T-helper 9 cell (primary cell): ENCODE results near the gene FNBP1.
A peak's percentile ranks its signal among the peaks of the same experiment; 100 is the strongest.

Experiments
- DNase-seq: peaks from one replicate; pipeline ENCODE4 v3.0.0-alpha.2; 2020

FNBP1 gene

GRCh38 chr9:129888293-129889121 lies 154.5 kb downstream of the FNBP1 start:
- peak; percentile 83 for DNase-seq

DNA sequence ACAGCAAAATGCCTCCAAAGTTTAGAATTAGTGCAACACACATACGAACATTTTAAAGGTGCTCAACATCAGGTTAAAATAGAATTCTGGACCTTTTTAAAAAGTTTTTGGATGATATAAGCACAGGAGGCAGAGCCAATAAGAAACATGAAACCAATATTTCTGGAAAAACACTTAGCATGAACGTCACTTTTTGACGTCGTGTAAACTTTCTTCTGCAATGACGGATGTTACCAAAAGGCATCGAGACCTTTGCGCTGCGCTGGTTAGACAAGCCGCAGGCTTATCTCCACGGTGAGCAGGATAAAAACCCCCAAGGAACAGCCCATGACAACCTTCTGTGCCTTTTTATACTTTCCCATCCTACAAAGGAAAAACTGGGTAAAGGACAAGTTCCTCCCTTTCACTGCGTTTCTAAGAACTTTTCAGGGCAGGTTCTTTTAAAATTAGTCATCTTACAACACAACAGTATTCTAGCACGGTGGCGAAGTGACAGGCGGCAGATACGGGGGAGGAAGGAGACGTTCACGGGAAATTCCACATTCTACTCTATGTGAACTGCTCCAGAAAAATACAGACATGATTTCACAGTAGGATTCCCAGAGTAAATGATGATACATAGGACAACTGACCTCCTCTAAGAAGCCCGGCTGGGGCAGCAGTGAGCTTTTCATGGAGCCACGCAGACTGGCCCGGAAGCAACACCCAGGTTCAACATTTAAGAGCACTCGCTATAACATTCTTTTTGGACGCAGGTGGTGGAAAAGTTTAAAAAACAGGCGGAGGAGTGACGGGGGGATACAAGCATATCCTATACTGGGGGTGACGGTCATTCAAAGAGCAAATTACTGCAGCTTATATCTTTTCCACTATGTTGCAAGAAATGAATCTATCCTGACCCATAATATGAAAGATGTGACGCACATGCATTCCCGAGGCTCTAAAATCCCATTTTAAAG lies 155.4 kb downstream of the FNBP1 start:
- DNase-seq: peak; percentile 61

GRCh38 chr9:129886226-129887174 lies 156.5 kb downstream of the FNBP1 start:
- DNase-seq: peak; percentile 67

DNA sequence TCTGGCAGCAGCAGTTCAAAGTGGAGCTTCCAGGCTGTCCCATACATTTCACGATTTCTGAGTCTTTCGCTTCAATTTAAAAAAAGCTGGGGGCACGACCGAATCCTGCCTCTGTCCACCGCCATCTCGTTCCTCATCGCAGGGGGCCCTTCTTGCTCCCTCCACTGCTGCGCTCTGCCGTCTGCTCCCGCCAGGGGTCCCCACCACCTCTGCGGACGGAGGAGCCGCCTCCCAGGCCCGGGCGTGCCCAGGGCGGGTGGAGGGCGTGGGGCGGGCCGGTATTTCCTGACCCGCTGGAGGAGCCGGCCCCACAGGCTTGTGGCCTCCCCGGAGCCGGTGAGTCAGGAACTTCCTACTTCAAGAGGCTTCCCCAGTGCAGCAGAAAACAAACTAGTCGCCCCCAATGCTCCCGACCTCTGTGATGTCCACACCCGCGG lies 157.3 kb downstream of the FNBP1 start:
- peak; percentile 81 for DNase-seq

GRCh38 chr9:129885018-129885669 lies 157.8 kb downstream of the FNBP1 start:
- DNase-seq: no peak

DNA sequence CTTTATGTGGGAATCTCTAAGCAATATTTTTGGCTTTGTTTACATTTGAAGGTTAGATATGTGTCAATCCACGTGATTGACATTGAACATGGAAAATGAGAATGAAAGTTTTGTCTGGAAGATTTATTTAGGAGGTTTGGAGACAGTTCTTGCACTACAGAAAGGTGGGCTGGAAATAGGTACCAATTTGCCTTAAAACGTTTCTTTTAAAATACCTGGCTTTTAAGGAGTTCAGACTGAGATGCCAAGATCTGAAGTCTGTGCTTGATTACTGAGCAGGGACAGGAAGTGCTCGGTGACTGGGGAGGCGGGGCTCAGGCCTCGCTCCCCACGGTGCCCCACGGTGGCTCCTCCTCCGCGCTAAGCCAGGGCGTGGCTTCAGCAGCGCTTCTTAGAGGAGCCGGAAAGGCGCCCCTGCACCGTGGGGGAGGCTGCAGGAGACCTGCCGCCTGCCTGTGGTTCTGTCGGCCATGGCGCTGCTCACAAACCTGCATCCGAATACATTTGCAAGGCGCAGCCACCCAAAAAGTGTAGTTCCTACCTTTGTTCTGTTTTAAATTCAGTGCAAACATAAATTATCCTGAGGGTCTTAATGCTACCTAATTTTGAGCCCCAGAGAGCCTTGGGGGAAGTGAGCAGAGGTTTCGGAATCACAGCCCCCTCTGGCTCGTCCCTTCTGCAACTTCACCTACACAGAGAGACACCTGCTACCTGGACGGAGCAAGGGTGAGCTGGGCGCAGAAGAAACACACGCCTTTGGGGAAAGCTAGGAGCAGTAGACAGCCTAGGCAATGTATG lies 158.6 kb downstream of the FNBP1 start:
- DNase-seq: peak; percentile 93

DNA sequence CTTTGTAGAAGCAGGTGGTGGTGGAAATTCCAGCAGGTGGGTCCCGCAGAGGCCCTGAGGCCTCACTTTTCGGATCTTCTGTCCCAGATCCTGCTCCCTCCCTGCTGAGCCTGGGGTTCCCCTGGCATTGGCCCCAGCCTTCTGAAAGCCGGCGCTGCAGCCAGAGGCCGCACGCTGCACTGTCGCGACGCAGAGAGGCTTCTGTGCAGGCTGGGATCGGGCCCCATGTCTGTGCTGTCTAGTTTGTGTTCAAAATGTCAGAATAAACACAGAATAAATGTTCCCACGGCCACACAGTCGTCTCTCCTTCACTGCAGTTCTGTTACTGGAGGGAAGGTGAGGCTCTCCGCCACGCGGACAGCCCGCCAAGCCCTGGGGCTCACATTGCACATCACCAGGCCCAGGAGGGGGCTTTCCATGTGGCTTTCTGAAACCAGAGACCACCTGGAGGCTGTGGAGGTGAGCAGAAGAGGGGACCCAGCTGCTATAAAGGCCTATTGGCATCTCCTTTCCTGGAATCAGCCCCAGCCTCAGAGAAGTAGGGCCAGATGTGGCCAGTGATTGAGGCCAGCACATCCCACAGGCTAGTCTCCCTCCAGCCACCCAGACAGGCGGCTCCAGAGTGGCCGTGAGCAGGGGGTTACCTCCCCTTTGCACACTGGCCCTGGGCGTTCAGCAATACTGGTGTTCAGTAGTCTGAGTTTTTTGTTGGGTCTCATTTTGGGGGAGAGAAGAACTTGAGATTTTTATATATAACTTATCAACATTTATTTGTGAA lies 161.3 kb downstream of the FNBP1 start:
- no peak for DNase-seq

DNA sequence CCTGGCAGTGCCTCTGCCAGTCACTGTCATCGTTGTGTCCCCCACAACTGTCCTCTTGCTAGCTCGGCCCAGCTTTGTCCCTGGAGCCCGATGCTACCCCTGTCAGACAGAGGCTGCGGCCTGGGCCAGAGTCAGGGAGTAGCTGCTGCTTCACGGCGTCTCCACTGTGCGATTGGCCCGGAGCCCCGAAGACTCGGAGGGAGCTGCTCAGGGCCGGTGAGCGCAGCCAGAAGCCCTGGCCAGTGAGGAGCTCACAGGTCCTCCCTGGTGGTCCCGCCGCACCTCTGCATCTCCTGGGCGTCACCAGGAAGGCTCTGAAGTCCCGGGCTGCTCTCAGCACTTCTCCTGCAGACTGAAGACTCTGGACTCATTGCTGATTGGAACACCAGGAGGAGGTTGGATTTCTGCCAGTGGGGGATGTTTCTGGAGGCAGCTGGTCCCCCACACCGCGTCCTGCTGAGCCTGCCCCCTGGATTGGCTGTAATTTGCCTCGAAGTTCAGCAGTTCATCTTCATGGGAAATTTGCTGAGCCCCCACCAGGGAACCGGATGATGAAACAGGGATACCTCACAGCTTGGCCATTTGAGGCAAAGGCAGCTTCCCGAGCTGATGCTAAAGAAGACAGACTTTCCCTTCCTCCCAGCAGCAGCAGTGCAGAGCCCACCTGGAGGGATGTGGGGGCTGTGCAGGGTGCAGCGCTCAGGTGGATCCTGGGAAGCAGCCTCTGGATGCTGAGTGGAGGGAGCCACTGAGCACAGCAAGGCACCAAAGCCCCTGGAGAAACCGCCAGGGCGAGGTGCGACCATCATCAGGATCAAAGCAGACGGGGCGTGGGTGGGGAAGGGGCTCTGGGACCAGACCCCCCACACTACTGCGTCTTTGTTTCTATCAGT lies 162.1 kb downstream of the FNBP1 start:
- no peak for DNase-seq

- DNase-seq: no peak
Measured at GRCh38 chr9:129879991-129880653, 162.9 kb downstream of the FNBP1 start.

DNA sequence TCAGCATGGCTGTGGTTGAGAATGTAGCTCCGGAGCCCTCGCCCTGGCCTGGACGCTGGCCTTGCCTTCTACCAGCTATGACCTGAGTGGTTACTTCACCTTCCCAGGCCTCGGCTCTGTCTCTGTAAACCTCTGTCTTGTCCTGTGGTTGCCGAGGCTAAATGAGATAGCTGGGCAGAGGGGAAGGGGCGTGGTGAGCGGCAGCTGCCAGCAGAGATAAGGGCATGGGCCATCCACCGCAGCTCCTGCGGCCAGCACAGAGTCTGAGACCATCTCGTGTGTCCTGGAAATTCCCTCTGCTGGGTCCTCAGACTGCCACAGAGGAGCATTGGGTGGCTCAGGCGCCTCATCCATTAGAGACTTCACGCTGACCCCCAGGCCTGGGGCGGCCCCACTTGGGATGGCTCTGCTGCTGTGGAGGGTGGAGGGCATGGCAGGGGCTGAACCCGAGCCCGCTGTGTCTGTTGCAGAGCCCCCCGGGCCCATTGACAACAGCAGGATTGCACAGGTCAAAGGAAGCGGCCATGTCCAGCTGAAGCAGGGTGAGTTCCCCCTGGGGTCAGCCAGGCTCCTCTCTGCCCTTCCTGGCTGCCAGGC lies 163.8 kb downstream of the FNBP1 start:
- no peak for DNase-seq

GRCh38 chr9:129878291-129878690 lies 164.7 kb downstream of the FNBP1 start:
- DNase-seq: no peak

GRCh38 chr9:129876815-129877214 lies 166.2 kb downstream of the FNBP1 start:
- no peak for DNase-seq

GRCh38 chr9:129875687-129876395 lies 167.1 kb downstream of the FNBP1 start:
- no peak for DNase-seq

DNA sequence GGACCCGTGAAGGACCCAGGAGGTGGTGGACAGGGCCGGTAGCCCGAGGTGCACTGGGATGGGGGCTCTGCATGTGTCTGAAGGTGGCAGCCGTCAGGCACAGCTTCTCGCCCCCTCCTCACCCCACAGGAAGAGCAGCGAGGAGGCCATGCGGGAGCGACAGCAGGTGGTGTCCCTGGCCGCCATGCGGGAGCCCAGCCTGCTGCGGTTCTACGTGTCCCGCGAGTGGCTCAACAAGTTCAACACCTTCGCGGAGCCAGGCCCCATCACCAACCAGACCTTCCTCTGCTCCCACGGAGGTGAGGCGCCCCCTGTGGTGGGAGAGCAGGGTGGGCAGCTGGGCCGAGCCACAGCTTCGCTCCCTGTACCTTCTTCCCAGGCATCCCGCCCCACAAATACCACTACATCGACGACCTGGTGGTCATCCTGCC lies 167.8 kb downstream of the FNBP1 start:
- no peak for DNase-seq

GRCh38 chr9:129874261-129875101 lies 168.5 kb downstream of the FNBP1 start:
- DNase-seq: no peak

- DNase-seq: no peak
Measured at GRCh38 chr9:129873563-129874190, 169.3 kb downstream of the FNBP1 start.
